Esophagus squamous epithelium (tissue), 5 donors: ENCODE results near the gene C4orf51. TPM values are rescaled to one million over a fixed set of nuclear protein-coding genes. Genes with fewer than 3 reads are reported as not detected.

Experiments
- DNase-seq: peaks from one replicate; lab custom pipeline; 2025; lab: John Stamatoyannopoulos, UW
- H3K27ac ChIP-seq, 4 donors: fragments of 200-600 bp; sonication (generic); one replicate each; pipeline ENCODE4 v1.5.1; 2016 to 2019; ENCODE audit warnings: mild to moderate bottlenecking in 1 of 4
- H3K27me3 ChIP-seq, 4 donors: fragments of 200-600 bp; sonication (generic); 1 replicate in 3 of 4; 2 replicates in 1 of 4; pipeline versions ENCODE4 v1.5.1 to v1.6.0; 2017 to 2021; ENCODE audit warnings: antibody characterized with exemption in 1 of 4
- H3K36me3 ChIP-seq, 3 donors: fragments of 200-600 bp; sonication (generic); one replicate each; pipeline ENCODE4 v1.5.1; 2016 to 2019
- H3K4me1 ChIP-seq, 3 donors: fragments of 200-600 bp; sonication (generic); one replicate each; pipeline ENCODE4 v1.5.1; 2017 to 2019
- H3K4me3 ChIP-seq, 4 donors: fragments of 200-600 bp; sonication (generic); 1 replicate in 3 of 4; 2 replicates in 1 of 4; pipeline ENCODE4 v1.5.1; 2016 to 2019; ENCODE audit warnings: mild to moderate bottlenecking in 2 of 4, moderate library complexity in 1 of 4
- H3K9me3 ChIP-seq, 3 donors: fragments of 200-600 bp; sonication (generic); one replicate each; pipeline ENCODE4 v1.5.1; 2016 to 2019
- POLR2A ChIP-seq, 4 donors: fragments of 450-650 bp; IDR thresholded peaks; one replicate each; pipeline ENCODE4 v1.6.1; 2017; ENCODE audit warnings: antibody characterized with exemption in 4 of 4, mild to moderate bottlenecking in 4 of 4, moderate library complexity in 3 of 4
- WGBS, 2 donors: methylation state at CpG; one replicate each; pipeline ENCODE4 v1.1.5; 2018; 5-methylcytosine and 5-hydroxymethylcytosine counted together
- intact Hi-C: fragments of 100-400 bp; cut with DNase I; formaldehyde crosslinking; loops from one replicate; pipeline ENCODE4 v1.15.0; 2022
- total RNA-seq, 4 donors: library from RNA; depleted of rRNA; stranded (reverse); fragments of >200 nt; gene quantifications; one replicate each; pipeline ENCODE4 v1.1.0, GENCODE V29; 2016
- TF ChIP-seq, protein P1 (sequence below), 6 experiments: fragments of 450-650 bp in 4 of 6; fragments of 200-600 bp in 2 of 6; sonication (generic) in 2 of 6; IDR thresholded peaks; one replicate each; pipeline ENCODE4 v1.5.1; 2016 to 2019; ENCODE audit warnings: antibody characterized with exemption in 6 of 6, mild to moderate bottlenecking in 4 of 6, moderate library complexity in 4 of 6
- donor health status: DM: yes; HTN: yes; CAD: no.

Gene C4orf51
- total RNA-seq, 4 donors from 2014 or later: not detected

DNA sequence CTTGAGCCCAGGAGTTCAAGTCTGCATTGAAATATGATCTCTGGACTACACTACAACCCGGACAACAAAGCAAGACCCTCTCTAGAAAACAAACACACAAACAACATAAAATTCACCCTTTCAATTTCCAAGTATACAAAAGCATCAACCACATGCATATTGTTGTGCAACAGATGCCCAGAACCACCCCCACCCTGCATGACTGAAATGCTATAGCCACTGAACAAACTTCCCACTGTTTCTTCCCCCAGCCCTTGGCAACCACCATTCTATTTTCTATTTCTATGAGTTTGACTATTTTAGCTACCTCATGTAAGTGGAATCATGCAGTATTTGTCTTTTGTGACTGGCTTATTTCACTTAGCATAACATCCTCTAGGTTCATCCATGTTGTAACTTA lies 14.2 kb upstream of the C4orf51 start:
- TF ChIP-seq, protein P1, sequence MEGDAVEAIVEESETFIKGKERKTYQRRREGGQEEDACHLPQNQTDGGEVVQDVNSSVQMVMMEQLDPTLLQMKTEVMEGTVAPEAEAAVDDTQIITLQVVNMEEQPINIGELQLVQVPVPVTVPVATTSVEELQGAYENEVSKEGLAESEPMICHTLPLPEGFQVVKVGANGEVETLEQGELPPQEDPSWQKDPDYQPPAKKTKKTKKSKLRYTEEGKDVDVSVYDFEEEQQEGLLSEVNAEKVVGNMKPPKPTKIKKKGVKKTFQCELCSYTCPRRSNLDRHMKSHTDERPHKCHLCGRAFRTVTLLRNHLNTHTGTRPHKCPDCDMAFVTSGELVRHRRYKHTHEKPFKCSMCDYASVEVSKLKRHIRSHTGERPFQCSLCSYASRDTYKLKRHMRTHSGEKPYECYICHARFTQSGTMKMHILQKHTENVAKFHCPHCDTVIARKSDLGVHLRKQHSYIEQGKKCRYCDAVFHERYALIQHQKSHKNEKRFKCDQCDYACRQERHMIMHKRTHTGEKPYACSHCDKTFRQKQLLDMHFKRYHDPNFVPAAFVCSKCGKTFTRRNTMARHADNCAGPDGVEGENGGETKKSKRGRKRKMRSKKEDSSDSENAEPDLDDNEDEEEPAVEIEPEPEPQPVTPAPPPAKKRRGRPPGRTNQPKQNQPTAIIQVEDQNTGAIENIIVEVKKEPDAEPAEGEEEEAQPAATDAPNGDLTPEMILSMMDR (IDR thresholded peaks at IDR 0.05): no peak
- TF ChIP-seq POLR2A (IDR thresholded peaks at IDR 0.05): no peak
- no peak for DNase-seq
- H3K4me3 ChIP-seq: no peak overlapping the region
- no peak overlapping the region for H3K27ac ChIP-seq
- no peaks in the 10 kb centered on the region for H3K27me3 ChIP-seq
- H3K36me3 ChIP-seq: no peaks in the 10 kb centered on the region
- no peaks in the 10 kb centered on the region for H3K4me1 ChIP-seq
- WGBS, 2 donors: 83 to 89% methylated on average over 1 of the region's 1 CpG
- no peaks in the 10 kb centered on the region for H3K9me3 ChIP-seq
- intact Hi-C loops: no loop called here

DNA sequence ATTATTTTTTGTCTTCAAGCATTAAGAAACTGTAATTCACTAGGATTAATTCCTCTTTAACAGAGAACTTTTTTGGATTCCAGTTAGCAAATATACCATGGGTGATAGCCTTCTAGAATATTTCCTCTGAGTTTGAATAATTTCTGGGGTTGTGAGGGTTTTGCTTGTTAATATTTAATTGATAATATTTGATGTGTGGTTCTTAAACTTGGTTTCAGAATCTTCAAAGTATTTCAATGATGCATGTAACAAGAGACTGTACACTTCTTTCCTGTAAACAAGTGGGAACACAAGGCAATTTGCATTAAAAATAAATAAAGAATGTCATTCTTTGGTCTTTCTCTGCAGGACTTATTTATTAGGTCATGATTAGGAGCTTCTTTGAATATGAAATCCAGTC lies 9.5 kb upstream of the C4orf51 start:
- Histone ChIP-seq H3K4me1 (no peaks in the 10 kb centered on the region), H3K9me3 (no peaks in the 10 kb centered on the region), H3K27me3 (no peaks in the 10 kb centered on the region), H3K36me3 (no peaks in the 10 kb centered on the region), H3K27ac (no peak overlapping the region), H3K4me3 (no peak overlapping the region)
- DNase-seq: no peak
- no peak for TF ChIP-seq POLR2A (IDR thresholded peaks at IDR 0.05)
- TF ChIP-seq, protein P1 (IDR thresholded peaks at IDR 0.05): no peak
- intact Hi-C loops: no loop called here

DNA sequence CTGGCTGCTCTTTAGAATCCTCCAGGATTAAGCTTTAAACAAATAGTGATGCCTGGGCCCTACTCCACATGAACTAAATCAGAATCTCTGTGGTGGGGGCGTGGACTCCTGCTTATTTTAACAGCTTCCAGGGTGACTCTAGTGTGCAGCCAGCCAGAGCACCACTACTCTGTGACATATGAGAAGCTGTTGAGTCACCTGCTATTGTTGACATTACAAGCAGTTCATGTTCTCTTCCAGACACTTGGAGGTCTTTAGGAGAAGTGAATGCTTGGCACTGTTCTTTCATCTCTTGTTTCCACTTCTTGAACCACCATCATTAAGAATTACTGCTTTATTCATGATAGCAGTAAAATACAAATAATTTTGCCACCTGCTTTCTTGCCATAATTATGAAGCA lies 426 bp upstream of the C4orf51 start:
- Histone ChIP-seq H3K27me3 (no peaks in the 10 kb centered on the region), H3K4me1 (peaks cover 0 to 17% (median 7%) of the 10 kb centered on the region in 3 donors), H3K9me3 (no peaks in the 10 kb centered on the region), H3K27ac (peak overlapping the region in 3 of 4 donors; percentile 36 to 65 (median 49)), H3K36me3 (no peaks in the 10 kb centered on the region), H3K4me3 (no peak overlapping the region)
- no peak for DNase-seq
- intact Hi-C loops: no loop called here
- WGBS, 2 donors: 0 to 45% methylated on average over 1 of the region's 1 CpG
- TF ChIP-seq, protein P1 (IDR thresholded peaks at IDR 0.05): no peak
- TF ChIP-seq POLR2A (IDR thresholded peaks at IDR 0.05): no peak

DNA sequence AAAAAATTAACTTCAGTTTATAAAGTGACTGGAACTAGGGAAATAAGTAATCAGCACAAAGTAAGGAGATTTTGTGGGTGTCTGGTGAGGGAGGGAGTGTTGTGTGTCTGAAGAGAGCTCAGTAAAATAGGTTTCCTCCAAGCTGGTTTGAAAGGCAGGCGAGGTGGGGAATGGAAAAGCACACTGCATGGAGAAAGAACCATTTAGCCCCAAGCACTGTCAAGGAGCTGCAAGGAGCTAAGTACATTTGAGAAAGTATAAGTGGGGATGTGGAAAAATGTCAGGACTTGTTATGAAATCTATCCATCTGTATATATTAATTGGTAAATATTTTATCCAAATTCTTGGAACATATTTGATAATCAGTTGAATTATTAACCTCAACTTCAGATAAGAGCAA lies 956 bp downstream of the C4orf51 start:
- TF ChIP-seq, protein P1 (IDR thresholded peaks at IDR 0.05): no peak
- no peak for TF ChIP-seq POLR2A (IDR thresholded peaks at IDR 0.05)
- no peak overlapping the region for H3K4me3 ChIP-seq
- no peaks in the 10 kb centered on the region for H3K36me3 ChIP-seq
- H3K4me1 ChIP-seq: peaks cover 0 to 17% (median 7%) of the 10 kb centered on the region in 3 donors
- no peak for DNase-seq
- H3K27me3 ChIP-seq: no peaks in the 10 kb centered on the region
- H3K27ac ChIP-seq: no peak overlapping the region
- intact Hi-C loops: no loop called here
- H3K9me3 ChIP-seq: no peaks in the 10 kb centered on the region
- 86 to 88% methylated on average over 1 of the region's 1 CpG for WGBS, 2 donors

DNA sequence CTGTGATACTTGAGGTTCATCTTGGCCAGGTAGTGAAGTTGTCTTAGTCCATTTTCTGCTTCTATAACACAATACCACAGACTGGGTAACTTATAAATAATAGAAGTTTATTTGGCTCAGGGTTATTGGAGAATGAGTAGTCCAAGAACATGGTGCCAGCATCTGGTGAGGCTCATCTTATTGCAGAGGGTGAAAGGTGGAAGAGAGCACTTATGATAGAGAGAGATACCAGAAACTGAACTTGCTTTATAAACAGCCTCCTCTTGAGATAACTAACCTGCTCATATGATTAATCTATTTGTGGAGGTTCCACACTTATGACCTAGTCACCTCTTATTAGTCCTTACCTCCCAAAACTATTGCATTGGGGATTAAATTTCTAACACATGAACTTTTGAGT lies 1.6 kb downstream of the C4orf51 start:
- no peaks in the 10 kb centered on the region for H3K27me3 ChIP-seq
- no peak for TF ChIP-seq POLR2A (IDR thresholded peaks at IDR 0.05)
- DNase-seq: no peak
- intact Hi-C loops: no loop called here
- no peaks in the 10 kb centered on the region for H3K36me3 ChIP-seq
- H3K4me3 ChIP-seq: no peak overlapping the region
- H3K9me3 ChIP-seq: no peaks in the 10 kb centered on the region
- no peak overlapping the region for H3K27ac ChIP-seq
- H3K4me1 ChIP-seq: peaks cover 0 to 17% (median 7%) of the 10 kb centered on the region in 3 donors

GRCh38 chr4:145681956-145682355 lies 2.0 kb downstream of the C4orf51 start:
- Histone ChIP-seq H3K36me3 (no peaks in the 10 kb centered on the region), H3K4me3 (no peak overlapping the region), H3K27me3 (no peaks in the 10 kb centered on the region), H3K9me3 (no peaks in the 10 kb centered on the region), H3K4me1 (peaks cover 0 to 17% (median 7%) of the 10 kb centered on the region in 3 donors), H3K27ac (no peak overlapping the region)
- intact Hi-C loops: no loop called here
- WGBS, 2 donors: 65 to 75% methylated on average over 1 of the region's 1 CpG
- no peak for DNase-seq
- no peak for TF ChIP-seq POLR2A (IDR thresholded peaks at IDR 0.05)
- TF ChIP-seq, protein P1 (IDR thresholded peaks at IDR 0.05): no peak
